HCT116 (cell line): ENCODE measurements around the gene ACTA2. TPM values are rescaled to one million over a fixed set of nuclear protein-coding genes. Genes with fewer than 3 reads are reported as not detected.

Source experiments
- ATAC-seq: fragments of 200-7000 bp; cut with Tn5 transposase; 2 replicates; pipeline ENCODE4 v1.9.1; 2020; ENCODE audit warnings: mild to moderate bottlenecking, moderate library complexity
- BruUV-seq: library from RNA; stranded (reverse); fragments of 400-500 nt; replicated peaks from 2 replicates; lab custom pipeline; 2021; lab: Mats Ljungman, UMichigan
- CTCF ChIA-PET: fragments of 300-600 bp; sonication (Branson Sonifier 250); formaldehyde crosslinking; loops from one replicate; lab custom pipeline; 2021; ENCODE audit warnings: antibody characterized with exemption; lab: Charles Lee
- POLR2A ChIA-PET: fragments of 300-600, 350-600 bp; sonication (Branson Sonifier 250); formaldehyde crosslinking; loops from one replicate; lab custom pipeline; 2021; ENCODE audit warnings: antibody characterized with exemption; lab: Charles Lee
- RAD21 ChIA-PET, 2 experiments: fragments of 300-600 bp; sonication (Branson Sonifier 250); formaldehyde crosslinking; loops; one replicate each; lab custom pipeline; 2023; ENCODE audit warnings: low total read pairs in 2 of 2; ENCODE audit not compliant: uncharacterized antibody in 2 of 2, unreplicated experiment in 2 of 2, low non-redundant PET in 1 of 2; lab: Charles Lee
- DNase-seq: peaks from one replicate; pipeline ENCODE4 v3.0.0-alpha.2; 2010; ENCODE audit warnings: low read depth, low spot score
- H2AFZ ChIP-seq: fragments of 200-600 bp; shearing (Covaris generic), sonication (generic); 2 replicates; pipeline ENCODE4 v1.6.1; 2017; ENCODE audit warnings: low read depth, mixed run types, mixed read lengths, antibody characterized with exemption, low read length; ENCODE audit not compliant: poor library complexity, severe bottlenecking
- H3K27ac ChIP-seq: 2 replicates; pipeline ENCODE4 v1.5.1; 2012; ENCODE audit warnings: low read depth, low read length
- H3K27me3 ChIP-seq: fragments of 200-600 bp; sonication (generic); 2 replicates; pipeline ENCODE4 v1.6.1; 2016; ENCODE audit warnings: mixed run types, low read length, mixed read lengths; ENCODE audit not compliant: insufficient read depth
- H3K36me3 ChIP-seq, 2 experiments: fragments of 200-500 bp in 1 of 2; fragments of 200-600 bp in 1 of 2; sonication (Bioruptor generic) in 1 of 2; sonication (generic) in 1 of 2; 2 replicates each; pipeline versions ENCODE4 v1.5.1 to v1.6.1; 2014 to 2016; ENCODE audit warnings: low read length in 2 of 2, inconsistent platforms in 1 of 2, mixed read lengths in 1 of 2, mixed run types in 1 of 2; ENCODE audit not compliant: insufficient read depth in 2 of 2, control insufficient read depth in 1 of 2
- H3K4me1 ChIP-seq, 2 experiments: fragments of 200-600 bp in 1 of 2; sonication (generic) in 1 of 2; 2 replicates each; pipeline versions ENCODE4 v1.5.1 to v1.6.1; 2012 to 2017; ENCODE audit warnings: low read length in 2 of 2, inconsistent platforms in 1 of 2, mild to moderate bottlenecking in 1 of 2, mixed read lengths in 1 of 2, mixed run types in 1 of 2, moderate library complexity in 1 of 2; ENCODE audit not compliant: insufficient read depth in 2 of 2, control insufficient read depth in 1 of 2
- H3K4me2 ChIP-seq: fragments of 200-600 bp; sonication (generic); 2 replicates; pipeline ENCODE4 v1.6.1; 2017; ENCODE audit warnings: mixed run types, low read length, mixed read lengths
- H3K4me3 ChIP-seq, 2 experiments: fragments of 200-600 bp in 1 of 2; sonication (generic) in 1 of 2; replicated peaks in 1 of 2; 2 replicates each; pipeline ENCODE4 v1.5.1; 2011 to 2016; ENCODE audit warnings: low read length in 2 of 2, control low read depth in 1 of 2, low read depth in 1 of 2, mild to moderate bottlenecking in 1 of 2, mixed read lengths in 1 of 2, mixed run types in 1 of 2
- H3K79me2 ChIP-seq: fragments of 200-600 bp; sonication (generic); 2 replicates; pipeline ENCODE4 v1.6.1; 2017; ENCODE audit warnings: mild to moderate bottlenecking, mixed run types, low read length, moderate library complexity, mixed read lengths; ENCODE audit not compliant: insufficient read depth
- H3K9ac ChIP-seq: fragments of 200-600 bp; sonication (generic); 2 replicates; pipeline ENCODE4 v1.6.1; 2016; ENCODE audit warnings: low read length, mixed read lengths
- H3K9me2 ChIP-seq: fragments of 200-600 bp; sonication (generic), shearing (Covaris generic); 2 replicates; pipeline ENCODE4 v1.6.1; 2017; ENCODE audit warnings: mixed run types, mild to moderate bottlenecking, moderate library complexity; ENCODE audit not compliant: insufficient read depth
- H3K9me3 ChIP-seq, 2 experiments: fragments of 200-500 bp in 1 of 2; fragments of 200-600 bp in 1 of 2; sonication (Bioruptor generic) in 1 of 2; sonication (generic) in 1 of 2; 2 replicates each; pipeline ENCODE4 v1.6.1; 2014 to 2017; ENCODE audit warnings: low read length in 2 of 2, mixed read lengths in 2 of 2, inconsistent platforms in 1 of 2, low read depth in 1 of 2, mild to moderate bottlenecking in 1 of 2, mixed run types in 1 of 2, moderate library complexity in 1 of 2; ENCODE audit not compliant: control insufficient read depth in 1 of 2, insufficient read depth in 1 of 2
- H4K20me1 ChIP-seq: fragments of 200-600 bp; sonication (generic), shearing (Covaris generic); 2 replicates; pipeline ENCODE4 v1.6.1; 2017; ENCODE audit warnings: mixed run types, mild to moderate bottlenecking, moderate library complexity; ENCODE audit not compliant: insufficient read depth
- CBX3 ChIP-seq: IDR thresholded peaks from 2 replicates; pipeline ENCODE4 v1.6.1; 2012; ENCODE audit warnings: low read depth
- CEBPB ChIP-seq: IDR thresholded peaks from 2 replicates; pipeline ENCODE4 v1.6.1; 2012; ENCODE audit warnings: low read depth
- ELF1 ChIP-seq: IDR thresholded peaks from 2 replicates; pipeline ENCODE4 v1.6.1; 2012; ENCODE audit warnings: low read depth, borderline replicate concordance
- EZH2 ChIP-seq: fragments of 200-600 bp; sonication (generic); IDR thresholded peaks from 2 replicates; pipeline ENCODE4 v1.6.1; 2017; ENCODE audit warnings: antibody characterized with exemption, mixed run types
- POLR2A ChIP-seq: IDR thresholded peaks from 2 replicates; pipeline ENCODE4 v1.7.0; 2011; ENCODE audit warnings: borderline replicate concordance; ENCODE audit not compliant: insufficient read depth, insufficient read length; ENCODE audit errors: extremely low read depth
- POLR2AphosphoS5 ChIP-seq: IDR thresholded peaks from 2 replicates; pipeline ENCODE4 v1.6.1; 2011; ENCODE audit warnings: mild to moderate bottlenecking, low read depth, low read length, moderate library complexity
- RAD21 ChIP-seq: IDR thresholded peaks from 2 replicates; pipeline ENCODE4 v1.6.1; 2012; ENCODE audit warnings: low read depth, mild to moderate bottlenecking
- REST ChIP-seq: IDR thresholded peaks from 2 replicates; pipeline ENCODE4 v1.6.1; 2012; ENCODE audit warnings: low read depth
- SP1 ChIP-seq: IDR thresholded peaks from 2 replicates; pipeline ENCODE4 v1.6.1; 2012; ENCODE audit warnings: low read depth
- TCF7L2 ChIP-seq: IDR thresholded peaks from 2 replicates; pipeline ENCODE4 v1.7.0; 2011; ENCODE audit warnings: borderline replicate concordance, inconsistent platforms; ENCODE audit not compliant: insufficient read depth, insufficient read length; ENCODE audit errors: extremely low read depth
- ZFX ChIP-seq: fragments of 450-650 bp; IDR thresholded peaks from 2 replicates; pipeline ENCODE4 v1.6.1; 2017
- intact Hi-C: fragments of 100-400 bp; cut with micrococcal nuclease; formaldehyde crosslinking; loops from 2 replicates; pipeline ENCODE4 v1.10.0; 2022
- total RNA-seq: library from RNA; stranded (reverse); gene quantifications from one replicate; pipeline ENCODE4 v1.2.1, GENCODE V29; 2021; ENCODE audit not compliant: unreplicated experiment
- TF ChIP-seq, protein P1 (sequence below): IDR thresholded peaks from 2 replicates; pipeline ENCODE4 v1.6.1; 2012
- TF ChIP-seq, protein P2 (sequence below), 3 experiments: fragments of 200-600 bp in 1 of 3; sonication (generic) in 1 of 3; IDR thresholded peaks in 2 of 3; conservative IDR thresholded peaks in 1 of 3; 2 replicates each; pipeline ENCODE4 v1.5.1; 2012 to 2017; ENCODE audit warnings: low read depth in 2 of 3, low read length in 2 of 3, antibody characterized with exemption in 1 of 3, borderline replicate concordance in 1 of 3, control low read depth in 1 of 3, mild to moderate bottlenecking in 1 of 3, mixed read lengths in 1 of 3, mixed run types in 1 of 3, moderate library complexity in 1 of 3; ENCODE audit not compliant: insufficient read depth in 1 of 3

Gene ACTA2
- total RNA-seq, 1 experiment from 2014 or later: 9.4 TPM

DNA sequence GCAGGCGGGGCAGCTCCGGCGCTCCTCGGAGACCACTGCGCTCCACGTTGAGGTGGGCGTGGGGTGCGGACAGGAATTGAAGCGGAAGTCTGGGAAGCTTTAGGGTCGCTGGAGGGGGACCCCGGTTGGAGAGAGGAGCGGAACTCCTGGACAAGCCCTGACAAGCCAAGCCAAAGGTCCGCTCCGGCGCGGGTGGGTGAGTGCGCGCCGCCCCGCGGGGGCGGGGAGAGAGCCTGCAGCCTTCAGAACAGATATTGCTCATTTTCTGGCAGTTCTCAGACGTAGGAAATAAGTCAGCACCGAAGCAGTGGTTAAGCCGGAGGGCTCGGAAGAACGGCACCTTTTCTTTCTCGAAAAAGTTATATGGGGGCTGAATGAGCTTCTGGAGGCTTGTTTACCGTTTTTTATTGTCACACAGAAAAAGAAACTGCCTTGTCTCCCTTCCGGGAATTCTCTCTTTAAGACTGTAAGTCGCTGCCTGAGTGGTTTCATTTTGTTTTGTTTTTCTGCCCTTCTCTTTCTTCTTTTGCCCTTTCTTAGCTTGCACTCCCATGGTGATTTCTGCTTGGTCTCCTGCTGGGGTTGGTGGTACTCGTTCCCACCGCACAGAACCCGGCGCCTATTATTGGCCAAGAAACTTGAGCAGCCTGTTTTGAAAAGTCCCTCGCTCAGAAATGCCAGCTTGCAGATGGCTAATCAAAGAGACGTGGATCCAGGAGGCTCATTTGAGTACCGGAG, 38.8 kb upstream of the ACTA2 start (continued):
- TF ChIP-seq CBX3 (no peak), CEBPB (0 out of 2 replicates have a peak, but pooled peaks have one; percentile 15)
- TF ChIP-seq, protein P1, sequence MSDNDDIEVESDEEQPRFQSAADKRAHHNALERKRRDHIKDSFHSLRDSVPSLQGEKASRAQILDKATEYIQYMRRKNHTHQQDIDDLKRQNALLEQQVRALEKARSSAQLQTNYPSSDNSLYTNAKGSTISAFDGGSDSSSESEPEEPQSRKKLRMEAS: no peak; the same call in 1 of the 2 replicates

- DNase-seq (peak; percentile 56), ATAC-seq (peak; percentile 87)
- no TSS peak for BruUV-seq
- Histone ChIP-seq H3K27me3 (no peaks in the 10 kb centered on the region), H3K27ac (peak within 1 kb of the TSS; percentile 83), H4K20me1 (no peaks in the 10 kb centered on the region), H3K9ac (peak within 1 kb of the TSS; percentile 76), H3K79me2 (no peaks in the 10 kb centered on the region), H3K9me2 (no peaks in the 10 kb centered on the region), H2AFZ (peak within 1 kb of the TSS; percentile 82), H3K4me1 (peaks cover 0 to 28% of the 10 kb centered on the region in 2 experiments; a peak in 3 of 4 replicates), H3K4me3 (peak within 1 kb of the TSS; percentile 73 to 89), H3K36me3 (no peaks in the 10 kb centered on the region), H3K4me2 (peak within 1 kb of the TSS; percentile 95), H3K9me3 (no peaks in the 10 kb centered on the region)
- intact Hi-C loops: no loop called here
- ChIA-PET CTCF (interaction anchor here (1.0 to 2.3 kb wide), 7 partner anchors 11 to 223 kb away, joined by 3 to 13 read pairs (median 4); no protein-coding TSS in a partner anchor), POLR2A (interaction anchor here (0.7 kb wide), 1 partner anchor 155 kb away, joined by 4 read pairs; no protein-coding TSS in a partner anchor), RAD21 (interaction anchor here in 1 of 2 experiments (1.2 kb wide), 1 partner anchor 56 kb away, joined by 3 read pairs; no protein-coding TSS in a partner anchor)
- TF ChIP-seq REST (no peak), ELF1 (no peak), EZH2 (no peak), POLR2AphosphoS5 (peak; percentile 45; the same call in 1 of the 2 replicates), SP1 (no peak), RAD21 (no peak), ZFX (no peak), TCF7L2 (peak; percentile 44), POLR2A (no peak)
- TF ChIP-seq, protein P1: peak; percentile 62
- TF ChIP-seq, protein P2, sequence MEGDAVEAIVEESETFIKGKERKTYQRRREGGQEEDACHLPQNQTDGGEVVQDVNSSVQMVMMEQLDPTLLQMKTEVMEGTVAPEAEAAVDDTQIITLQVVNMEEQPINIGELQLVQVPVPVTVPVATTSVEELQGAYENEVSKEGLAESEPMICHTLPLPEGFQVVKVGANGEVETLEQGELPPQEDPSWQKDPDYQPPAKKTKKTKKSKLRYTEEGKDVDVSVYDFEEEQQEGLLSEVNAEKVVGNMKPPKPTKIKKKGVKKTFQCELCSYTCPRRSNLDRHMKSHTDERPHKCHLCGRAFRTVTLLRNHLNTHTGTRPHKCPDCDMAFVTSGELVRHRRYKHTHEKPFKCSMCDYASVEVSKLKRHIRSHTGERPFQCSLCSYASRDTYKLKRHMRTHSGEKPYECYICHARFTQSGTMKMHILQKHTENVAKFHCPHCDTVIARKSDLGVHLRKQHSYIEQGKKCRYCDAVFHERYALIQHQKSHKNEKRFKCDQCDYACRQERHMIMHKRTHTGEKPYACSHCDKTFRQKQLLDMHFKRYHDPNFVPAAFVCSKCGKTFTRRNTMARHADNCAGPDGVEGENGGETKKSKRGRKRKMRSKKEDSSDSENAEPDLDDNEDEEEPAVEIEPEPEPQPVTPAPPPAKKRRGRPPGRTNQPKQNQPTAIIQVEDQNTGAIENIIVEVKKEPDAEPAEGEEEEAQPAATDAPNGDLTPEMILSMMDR (IDR thresholded peaks at IDR 0.05 in 2 of 3, conservative IDR thresholded peaks at IDR 0.05 in 1 of 3; ENCODE audit: borderline replicate concordance in 1 of 3, insufficient read depth in 1 of 3, low read depth in 2 of 3, low read length in 2 of 3): no peak
These were observed 38.0 kb upstream of the ACTA2 start, which contains the start of gene FAS for GRCh38 chr10:88990384-88991160. FAS (plus strand) TSS chr10:88990798; CDS start chr10:88990877, 79 bp downstream.
